Endothelial cell of umbilical vein (primary cell): ENCODE data around the gene LDLRAD4. TPM values are rescaled to one million over a fixed set of nuclear protein-coding genes. Genes with fewer than 3 reads are reported as not detected.

Source experiments
- BruUV-seq: library from RNA; stranded (reverse); fragments of 400-500 nt; replicated peaks from 2 replicates; lab custom pipeline; 2021; lab: Mats Ljungman, UMichigan
- CTCF ChIA-PET: fragments of 300-600, 350-600 bp; sonication (Branson Sonifier 250); formaldehyde crosslinking; loops from one replicate; lab custom pipeline; 2021; ENCODE audit warnings: antibody characterized with exemption, inconsistent platforms; lab: Charles Lee
- POLR2A ChIA-PET: fragments of 300-600, 350-600 bp; sonication (Branson Sonifier 250); formaldehyde crosslinking; loops from one replicate; lab custom pipeline; 2021; ENCODE audit warnings: antibody characterized with exemption, inconsistent platforms; lab: Charles Lee
- DNase-seq: peaks from one replicate; pipeline ENCODE4 v3.0.0-alpha.2; 2011; ENCODE audit warnings: low read depth, low spot score
- FAIRE-seq: peaks from 2 replicates; lab custom pipeline; 2011; peaks lifted over from hg19 to GRCh38; lab: Jason Lieb, UNC
- H2AFZ ChIP-seq: 2 replicates; pipeline ENCODE4 v1.6.0; 2012; ENCODE audit warnings: low read depth, low read length, control low read depth, inconsistent platforms
- H3K27ac ChIP-seq: 2 replicates; pipeline ENCODE4 v1.5.1; 2011; ENCODE audit warnings: low read depth, mild to moderate bottlenecking, control low read depth, low read length, moderate library complexity; ENCODE audit not compliant: insufficient read depth
- H3K27me3 ChIP-seq, 2 experiments: 2 replicates each; pipeline versions ENCODE4 v1.6.0 to v1.6.1; 2011; ENCODE audit warnings: low read length in 2 of 2, mixed read lengths in 1 of 2; ENCODE audit not compliant: control insufficient read depth in 2 of 2, insufficient read depth in 2 of 2
- H3K36me3 ChIP-seq, 2 experiments: 2 replicates in 1 of 2; 3 replicates in 1 of 2; pipeline ENCODE4 v1.5.1; 2011; ENCODE audit warnings: low read length in 2 of 2, mild to moderate bottlenecking in 1 of 2, moderate library complexity in 1 of 2; ENCODE audit not compliant: control insufficient read depth in 2 of 2, insufficient read depth in 2 of 2; ENCODE audit errors: extremely low read depth in 1 of 2
- H3K4me1 ChIP-seq: 3 replicates; pipeline ENCODE4 v1.5.1; 2011; ENCODE audit warnings: mild to moderate bottlenecking, low read length; ENCODE audit not compliant: control insufficient read depth, insufficient read depth; ENCODE audit errors: extremely low read depth
- H3K4me2 ChIP-seq: 2 replicates; pipeline ENCODE4 v1.6.1; 2011; ENCODE audit warnings: low read length, control low read depth, mixed read lengths; ENCODE audit not compliant: insufficient read depth
- H3K4me3 ChIP-seq, 3 experiments: fragments of 200-600 bp in 1 of 3; sonication (generic), shearing (Covaris generic) in 1 of 3; replicated peaks in 1 of 3; 2 replicates each; pipeline ENCODE4 v1.5.1; 2011 to 2016; ENCODE audit warnings: control low read depth in 3 of 3, low read length in 3 of 3, mild to moderate bottlenecking in 2 of 3, inconsistent platforms in 1 of 3, low read depth in 1 of 3, moderate library complexity in 1 of 3; ENCODE audit not compliant: insufficient read depth in 1 of 3
- H3K79me2 ChIP-seq: 2 replicates; pipeline ENCODE4 v1.6.0; 2012; ENCODE audit warnings: low read length, inconsistent platforms; ENCODE audit not compliant: control insufficient read depth, insufficient read depth
- H3K9ac ChIP-seq: replicated peaks from 2 replicates; pipeline ENCODE3; 2011; ENCODE audit warnings: low read length, control low read depth; ENCODE audit not compliant: insufficient read depth; ENCODE audit errors: extremely low read depth
- H3K9me1 ChIP-seq: replicated peaks from 3 replicates; pipeline ENCODE4 v1.6.0; 2011; ENCODE audit warnings: mild to moderate bottlenecking, low read length; ENCODE audit not compliant: control insufficient read depth, insufficient read depth; ENCODE audit errors: extremely low read depth
- H3K9me3 ChIP-seq: replicated peaks from 2 replicates; pipeline ENCODE4 v1.5.1; 2012; ENCODE audit warnings: low read length, inconsistent platforms; ENCODE audit not compliant: control insufficient read depth, insufficient read depth
- H4K20me1 ChIP-seq: replicated peaks from 2 replicates; pipeline ENCODE3; 2011; ENCODE audit warnings: mild to moderate bottlenecking, low read length; ENCODE audit not compliant: control insufficient read depth, insufficient read depth; ENCODE audit errors: extremely low read depth
- EZH2 ChIP-seq: IDR thresholded peaks from 2 replicates; pipeline ENCODE4 v1.6.1; 2012; ENCODE audit warnings: borderline replicate concordance, low read depth, mild to moderate bottlenecking, moderate library complexity, low read length, inconsistent platforms; ENCODE audit not compliant: severe bottlenecking
- FOS ChIP-seq: IDR thresholded peaks from 2 replicates; pipeline ENCODE4 v1.6.1; 2011; ENCODE audit warnings: mild to moderate bottlenecking, low read length, moderate library complexity, borderline replicate concordance; ENCODE audit not compliant: insufficient read depth
- GATA2 ChIP-seq: IDR thresholded peaks from 2 replicates; pipeline ENCODE4 v1.7.0; 2011; ENCODE audit warnings: low read depth, mild to moderate bottlenecking, moderate library complexity, mixed read lengths, low read length; ENCODE audit not compliant: insufficient read length, insufficient read depth
- JUN ChIP-seq: IDR thresholded peaks from 2 replicates; pipeline ENCODE4 v1.6.1; 2011; ENCODE audit warnings: borderline replicate concordance, low read depth; ENCODE audit not compliant: insufficient read length, insufficient read depth
- MAX ChIP-seq: IDR thresholded peaks from 2 replicates; pipeline ENCODE4 v1.6.1; 2011; ENCODE audit not compliant: insufficient read depth, insufficient read length
- MYC ChIP-seq: IDR thresholded peaks from one replicate; pipeline ENCODE4 v1.6.1; 2011; ENCODE audit warnings: mild to moderate bottlenecking, low read depth, low read length
- POLR2A ChIP-seq: IDR thresholded peaks from 2 replicates; pipeline ENCODE4 v1.6.1; 2012; ENCODE audit warnings: low read depth, mild to moderate bottlenecking, control low read depth, low read length
- POLR2AphosphoS5 ChIP-seq: IDR thresholded peaks from 2 replicates; pipeline ENCODE4 v1.6.1; 2012; ENCODE audit warnings: low read depth, mild to moderate bottlenecking, control low read depth, low read length, moderate library complexity; ENCODE audit not compliant: insufficient read depth
- dilution Hi-C: fragments of 300-500 bp; cut with MboI; formaldehyde crosslinking; loops from one replicate; pipeline ENCODE4 v1.15.0; 2019; ENCODE audit warnings: low sequenced_read_pairs; ENCODE audit not compliant: extremely low pct_ligation_motif_present
- intact Hi-C: fragments of 100-400 bp; cut with micrococcal nuclease; formaldehyde crosslinking; loops from one replicate; pipeline ENCODE4 v1.10.0; 2022
- polyA plus RNA-seq, 4 experiments: library from polyadenylated mRNA; depleted of rRNA in 3 of 4; stranded (reverse) in 3 of 4; unstranded in 1 of 4; fragments of >200 nt; gene quantifications; 2 replicates each; pipeline versions ENCODE4 v1.2.1 to v1.2.3, GENCODE V29; 2011 to 2012; ENCODE audit warnings: missing spikeins in 1 of 4
- total RNA-seq: library from RNA; stranded (reverse); gene quantifications from 2 replicates; pipeline ENCODE4 v1.2.3, GENCODE V29; 2021
- TF ChIP-seq, protein P1 (sequence below), 2 donors: IDR thresholded peaks; 1 replicate in 1 of 2; 2 replicates in 1 of 2; pipeline ENCODE4 v1.5.1; 2011; ENCODE audit warnings: low read length in 2 of 2, mild to moderate bottlenecking in 2 of 2, moderate library complexity in 2 of 2, control low read depth in 1 of 2, inconsistent platforms in 1 of 2, low read depth in 1 of 2; ENCODE audit not compliant: insufficient read depth in 1 of 2; ENCODE audit errors: extremely low read depth in 1 of 2

LDLRAD4 gene
- total and polyA plus RNA-seq, 2 donors (not counting 3 experiments of a cell fraction or from before 2014, with no cell fraction given) = 5.2 to 6.5 TPM

- dilution Hi-C loops (no loop called here), intact Hi-C loops (no loop called here)
- H2AFZ ChIP-seq = no peak overlapping the region
- no peak for FAIRE-seq
- no peak overlapping the region for H3K9ac ChIP-seq
- H3K4me3 ChIP-seq = no peak overlapping the region
- DNase-seq = no peak
- BruUV-seq = no TSS peak
- CTCF ChIA-PET = interaction anchor here (1.1 to 1.3 kb wide), 2 partner anchors 9 to 10 kb away, joined by 3 to 4 read pairs; no protein-coding TSS in a partner anchor
- H3K4me2 ChIP-seq = no peak overlapping the region
- no peaks in the 10 kb centered on the region for H3K79me2 ChIP-seq
- H3K4me1 ChIP-seq = no peaks in the 10 kb centered on the region
- POLR2A ChIA-PET = no interaction called here
- H4K20me1 ChIP-seq = no peaks in the 10 kb centered on the region
- H3K9me3 ChIP-seq = no peaks in the 10 kb centered on the region
- no peaks in the 10 kb centered on the region for H3K9me1 ChIP-seq
- H3K36me3 ChIP-seq = no peaks in the 10 kb centered on the region
- TF ChIP-seq POLR2A = no peak
- no peak for TF ChIP-seq POLR2AphosphoS5
- no peak for TF ChIP-seq MAX
- no peak for TF ChIP-seq MYC
- TF ChIP-seq, protein P1, sequence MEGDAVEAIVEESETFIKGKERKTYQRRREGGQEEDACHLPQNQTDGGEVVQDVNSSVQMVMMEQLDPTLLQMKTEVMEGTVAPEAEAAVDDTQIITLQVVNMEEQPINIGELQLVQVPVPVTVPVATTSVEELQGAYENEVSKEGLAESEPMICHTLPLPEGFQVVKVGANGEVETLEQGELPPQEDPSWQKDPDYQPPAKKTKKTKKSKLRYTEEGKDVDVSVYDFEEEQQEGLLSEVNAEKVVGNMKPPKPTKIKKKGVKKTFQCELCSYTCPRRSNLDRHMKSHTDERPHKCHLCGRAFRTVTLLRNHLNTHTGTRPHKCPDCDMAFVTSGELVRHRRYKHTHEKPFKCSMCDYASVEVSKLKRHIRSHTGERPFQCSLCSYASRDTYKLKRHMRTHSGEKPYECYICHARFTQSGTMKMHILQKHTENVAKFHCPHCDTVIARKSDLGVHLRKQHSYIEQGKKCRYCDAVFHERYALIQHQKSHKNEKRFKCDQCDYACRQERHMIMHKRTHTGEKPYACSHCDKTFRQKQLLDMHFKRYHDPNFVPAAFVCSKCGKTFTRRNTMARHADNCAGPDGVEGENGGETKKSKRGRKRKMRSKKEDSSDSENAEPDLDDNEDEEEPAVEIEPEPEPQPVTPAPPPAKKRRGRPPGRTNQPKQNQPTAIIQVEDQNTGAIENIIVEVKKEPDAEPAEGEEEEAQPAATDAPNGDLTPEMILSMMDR (IDR thresholded peaks at IDR 0.05; ENCODE audit: extremely low read depth in 1 of 2, insufficient read depth in 1 of 2, low read depth in 1 of 2, low read length in 2 of 2) = no peak
- TF ChIP-seq EZH2 = no peak
- TF ChIP-seq JUN = no peak
- no peak for TF ChIP-seq FOS
- no peak for TF ChIP-seq GATA2
- H3K27me3 ChIP-seq = no peaks in the 10 kb centered on the region
- no peak overlapping the region for H3K27ac ChIP-seq
Observed at GRCh38 chr18:13449651-13450050, 231.1 kb downstream of the LDLRAD4 start.
